SK-N-MC (cell line): ENCODE results near the gene ANO2.

Experiments used
- EZH2 ChIP-seq: fragments of 200-600 bp; sonication (generic); IDR thresholded peaks from one replicate; pipeline ENCODE4 v1.6.1; 2017; ENCODE audit warnings: antibody characterized with exemption
- POLR2AphosphoS5 ChIP-seq: IDR thresholded peaks from 2 replicates; pipeline ENCODE4 v1.6.1; 2012; ENCODE audit warnings: mild to moderate bottlenecking, low read depth, low read length, borderline replicate concordance

GRCh38 chr12:5746917-5747316, 198.1 kb downstream of the ANO2 start:
- TF ChIP-seq EZH2 = no peak
- no peak for TF ChIP-seq POLR2AphosphoS5
